ENCODE results near the gene EIF2AK3. TPM values are rescaled to one million over a fixed set of nuclear protein-coding genes. Genes with fewer than 3 reads are reported as not detected.

The EIF2AK3 gene
- total and polyA plus RNA-seq, 4 donors, result 4.0 to 25.3 (median 17.7) TPM

DNA sequence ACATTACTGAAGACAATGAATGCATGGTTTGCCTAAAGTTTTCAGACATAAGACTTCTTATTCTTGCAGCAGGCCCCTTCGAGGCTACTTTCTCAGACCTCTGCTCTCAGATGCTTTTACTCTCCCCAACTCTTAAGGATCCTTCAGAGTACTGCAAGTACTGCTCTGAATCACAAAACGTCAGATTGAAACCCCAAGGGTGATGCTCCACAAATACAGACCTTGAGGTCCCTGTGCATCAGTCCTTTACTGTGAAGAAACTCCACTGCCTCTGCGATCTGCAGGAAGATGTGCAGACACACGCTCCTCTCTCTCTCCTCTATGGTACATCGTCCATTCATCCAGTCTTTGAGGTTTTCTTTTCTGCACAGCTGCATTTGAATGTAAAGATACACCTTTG, 52.8 kb downstream of the EIF2AK3 start:
- H3K4me1 ChIP-seq (ENCODE audit: control insufficient read depth in 1 of 2, insufficient read depth in 2 of 2, low read length in 2 of 2), result peaks cover 0 to 2% of the 10 kb centered on the region in 2 donors
- intact Hi-C loops (cut with DNase I), result no loop called here
- H3K27me3 ChIP-seq (ENCODE audit: control insufficient read depth in 1 of 2, insufficient read depth in 2 of 2, low read length in 1 of 2), result no peaks in the 10 kb centered on the region
- no peak for DNase-seq
- 69 to 74% methylated on average over 5 of the region's 5 CpGs for WGBS, 2 donors
- ATAC-seq (ENCODE audit: low FRiP score), result no peak
- H3K9me3 ChIP-seq (ENCODE audit: control insufficient read depth, low read length), result no peaks in the 10 kb centered on the region
- peaks cover 7 to 11% of the 10 kb centered on the region in 2 donors for H3K36me3 ChIP-seq (ENCODE audit: control insufficient read depth in 1 of 2, insufficient read depth in 2 of 2, low read length in 1 of 2)
- H3K27ac ChIP-seq (ENCODE audit: low read depth in 1 of 2, low read length in 2 of 2), result no peak overlapping the region
- no peak overlapping the region for H3K4me3 ChIP-seq (ENCODE audit: low read length in 2 of 2)

- Histone ChIP-seq H3K27me3 (ENCODE audit: control insufficient read depth in 1 of 2, insufficient read depth in 2 of 2, low read length in 1 of 2) (no peaks in the 10 kb centered on the region), H3K4me3 (ENCODE audit: low read length in 2 of 2) (no peak overlapping the region), H3K9me3 (ENCODE audit: control insufficient read depth, low read length) (no peaks in the 10 kb centered on the region), H3K4me1 (ENCODE audit: control insufficient read depth in 1 of 2, insufficient read depth in 2 of 2, low read length in 2 of 2) (no peaks in the 10 kb centered on the region), H3K36me3 (ENCODE audit: control insufficient read depth in 1 of 2, insufficient read depth in 2 of 2, low read length in 1 of 2) (peaks cover 2 to 4% of the 10 kb centered on the region in 2 donors), H3K27ac (ENCODE audit: low read depth in 1 of 2, low read length in 2 of 2) (no peak overlapping the region)
- intact Hi-C loops (cut with DNase I), result no loop called here
- ATAC-seq (ENCODE audit: low FRiP score) (no peak), DNase-seq (no peak)
- WGBS, 2 donors, result 36 to 51% methylated on average over 3 of the region's 3 CpGs
Measured at GRCh38 chr2:88568179-88568578, 59.1 kb downstream of the EIF2AK3 start.

DNA sequence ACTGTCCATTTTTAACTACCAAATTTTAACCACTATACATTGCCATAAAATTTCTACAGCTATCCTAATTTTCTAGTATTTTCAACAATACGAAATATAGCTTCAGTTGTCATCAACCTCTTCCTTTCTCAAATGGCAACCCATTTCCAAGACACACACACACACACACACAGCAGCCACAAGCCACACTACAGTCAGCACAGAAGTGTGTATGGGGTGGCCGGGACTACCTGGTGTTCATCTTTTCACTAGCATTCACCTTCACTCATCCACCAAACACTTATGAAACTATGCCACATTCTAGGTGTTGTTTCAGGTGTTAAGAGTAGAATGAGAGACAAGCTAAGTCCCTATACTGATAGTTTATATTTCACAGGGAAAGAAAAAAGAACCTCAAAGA, 62.9 kb downstream of the EIF2AK3 start:
- Histone ChIP-seq H3K36me3 (ENCODE audit: control insufficient read depth in 1 of 2, insufficient read depth in 2 of 2, low read length in 1 of 2) (peaks cover 0 to 2% of the 10 kb centered on the region in 2 donors), H3K9me3 (ENCODE audit: control insufficient read depth, low read length) (no peaks in the 10 kb centered on the region), H3K27ac (ENCODE audit: low read depth in 1 of 2, low read length in 2 of 2) (no peak overlapping the region), H3K4me3 (ENCODE audit: low read length in 2 of 2) (no peak overlapping the region), H3K27me3 (ENCODE audit: control insufficient read depth in 1 of 2, insufficient read depth in 2 of 2, low read length in 1 of 2) (no peaks in the 10 kb centered on the region), H3K4me1 (ENCODE audit: control insufficient read depth in 1 of 2, insufficient read depth in 2 of 2, low read length in 2 of 2) (no peaks in the 10 kb centered on the region)
- 86 to 87% methylated on average over 2 of the region's 2 CpGs for whole genome bisulfite sequencing, 2 donors
- intact Hi-C loops (cut with DNase I), result no loop called here
- DNase-seq (no peak), ATAC-seq (ENCODE audit: low FRiP score) (no peak)

- Histone ChIP-seq H3K27ac (ENCODE audit: low read depth in 1 of 2, low read length in 2 of 2) (no peak overlapping the region), H3K27me3 (ENCODE audit: control insufficient read depth in 1 of 2, insufficient read depth in 2 of 2, low read length in 1 of 2) (no peaks in the 10 kb centered on the region), H3K36me3 (ENCODE audit: control insufficient read depth in 1 of 2, insufficient read depth in 2 of 2, low read length in 1 of 2) (peaks cover 0 to 2% of the 10 kb centered on the region in 2 donors), H3K4me3 (ENCODE audit: low read length in 2 of 2) (no peak overlapping the region), H3K4me1 (ENCODE audit: control insufficient read depth in 1 of 2, insufficient read depth in 2 of 2, low read length in 2 of 2) (no peaks in the 10 kb centered on the region), H3K9me3 (ENCODE audit: control insufficient read depth, low read length) (no peaks in the 10 kb centered on the region)
- intact Hi-C loops (cut with DNase I), result no loop called here
- DNase-seq (no peak), ATAC-seq (ENCODE audit: low FRiP score) (no peak)
- WGBS, 2 donors, result 65 to 69% methylated on average over 2 of the region's 2 CpGs
Measured at GRCh38 chr2:88563129-88563528, 64.1 kb downstream of the EIF2AK3 start.

DNA sequence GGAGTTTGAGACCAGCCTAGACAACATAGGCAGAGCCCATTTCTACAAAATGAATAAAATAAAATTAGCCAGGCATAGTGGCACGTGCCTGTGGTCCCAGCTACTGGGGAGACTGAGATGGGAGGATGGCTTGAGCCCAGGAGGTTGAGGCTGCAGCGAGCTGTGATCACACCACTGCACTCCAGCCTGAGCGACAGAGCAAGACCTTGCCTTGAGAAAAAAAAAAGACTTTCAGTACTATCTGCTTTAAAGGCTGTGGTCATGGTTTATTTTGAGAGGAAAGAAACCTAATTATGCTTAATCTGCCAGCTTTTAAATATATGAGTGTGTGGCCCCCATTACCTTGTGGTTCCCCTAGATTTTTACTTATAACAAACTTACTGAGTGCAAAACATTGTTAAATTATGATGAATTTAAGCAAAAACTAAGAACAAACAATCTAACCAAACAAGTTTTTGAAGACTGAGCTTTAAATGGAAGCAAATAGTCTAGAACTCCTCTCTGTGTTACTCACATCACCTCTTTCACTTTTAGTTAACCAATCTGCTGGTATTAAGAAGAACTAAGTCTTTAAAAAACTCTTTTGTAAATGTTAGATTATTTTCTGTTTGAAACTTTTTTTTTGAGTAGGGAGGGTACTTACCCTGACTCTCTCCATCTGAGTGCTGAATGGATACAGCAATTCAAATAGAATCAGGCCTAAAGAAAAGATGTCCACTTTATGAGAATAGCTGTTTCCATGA, 65.4 kb downstream of the EIF2AK3 start:
- 94 to 99% methylated on average over 3 of the region's 3 CpGs for WGBS, 2 donors
- H3K4me1 ChIP-seq (ENCODE audit: control insufficient read depth in 1 of 2, insufficient read depth in 2 of 2, low read length in 2 of 2), result no peaks in the 10 kb centered on the region

DNA sequence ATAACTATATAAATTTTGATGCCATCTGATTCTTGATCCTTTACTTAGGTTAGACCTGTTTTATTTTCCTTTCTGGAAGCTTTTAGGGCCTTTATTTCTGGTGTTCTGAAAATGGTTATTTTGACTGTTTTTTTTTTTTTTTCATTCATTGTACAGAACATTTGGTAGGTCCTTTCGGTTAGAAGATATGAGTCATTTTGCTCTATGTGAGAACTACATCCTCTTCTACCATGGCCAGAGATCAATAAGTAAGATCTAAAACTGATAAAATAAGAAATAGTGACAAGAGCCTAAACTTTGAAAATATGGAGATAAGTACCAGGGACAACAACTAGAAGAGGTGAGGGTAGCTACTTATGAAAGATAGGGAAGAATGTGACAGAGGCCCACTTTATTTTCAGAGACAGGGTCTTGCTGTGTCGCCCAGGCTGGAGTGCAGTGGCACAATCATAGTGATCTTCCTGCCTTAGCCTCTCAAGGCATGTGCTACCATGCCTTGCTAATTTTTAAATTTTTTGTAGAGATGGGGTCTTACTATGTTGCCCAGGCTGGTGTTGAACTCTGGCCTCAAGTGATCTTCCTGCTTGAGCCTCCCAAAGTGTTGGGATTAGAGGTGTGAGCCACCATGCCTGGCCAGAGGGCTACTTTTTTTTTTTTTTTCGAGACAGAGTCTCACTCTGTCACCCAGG, 66.5 kb downstream of the EIF2AK3 start:
- DNase-seq, result no peak
- Histone ChIP-seq H3K27ac (ENCODE audit: low read depth in 1 of 2, low read length in 2 of 2) (no peak overlapping the region), H3K36me3 (ENCODE audit: control insufficient read depth in 1 of 2, insufficient read depth in 2 of 2, low read length in 1 of 2) (peaks cover 0 to 4% of the 10 kb centered on the region in 2 donors), H3K4me3 (ENCODE audit: low read length in 2 of 2) (no peak overlapping the region), H3K9me3 (ENCODE audit: control insufficient read depth, low read length) (no peaks in the 10 kb centered on the region), H3K4me1 (ENCODE audit: control insufficient read depth in 1 of 2, insufficient read depth in 2 of 2, low read length in 2 of 2) (no peaks in the 10 kb centered on the region), H3K27me3 (ENCODE audit: control insufficient read depth in 1 of 2, insufficient read depth in 2 of 2, low read length in 1 of 2) (no peaks in the 10 kb centered on the region)
- ATAC-seq (ENCODE audit: low FRiP score), result no peak
- intact Hi-C loops (cut with DNase I), result no loop called here
- 90 to 96% methylated on average over 3 of the region's 3 CpGs for WGBS, 2 donors

More for the DNA sequence above, 65.4 kb downstream of the EIF2AK3 start:
- Histone ChIP-seq H3K9me3 (ENCODE audit: control insufficient read depth, low read length) (no peaks in the 10 kb centered on the region), H3K4me3 (ENCODE audit: low read length in 2 of 2) (no peak overlapping the region), H3K36me3 (ENCODE audit: control insufficient read depth in 1 of 2, insufficient read depth in 2 of 2, low read length in 1 of 2) (peaks cover 0 to 2% of the 10 kb centered on the region in 2 donors), H3K27me3 (ENCODE audit: control insufficient read depth in 1 of 2, insufficient read depth in 2 of 2, low read length in 1 of 2) (no peaks in the 10 kb centered on the region), H3K27ac (ENCODE audit: low read depth in 1 of 2, low read length in 2 of 2) (no peak overlapping the region)
- no peak for ATAC-seq (ENCODE audit: low FRiP score)
- intact Hi-C loops (cut with DNase I), result no loop called here
- no peak for DNase-seq

GRCh38 chr2:88557290-88557689, 70.0 kb downstream of the EIF2AK3 start:
- Histone ChIP-seq H3K9me3 (ENCODE audit: control insufficient read depth, low read length) (no peaks in the 10 kb centered on the region), H3K36me3 (ENCODE audit: control insufficient read depth in 1 of 2, insufficient read depth in 2 of 2, low read length in 1 of 2) (peaks cover 0 to 5% of the 10 kb centered on the region in 2 donors), H3K4me1 (ENCODE audit: control insufficient read depth in 1 of 2, insufficient read depth in 2 of 2, low read length in 2 of 2) (no peaks in the 10 kb centered on the region), H3K27me3 (ENCODE audit: control insufficient read depth in 1 of 2, insufficient read depth in 2 of 2, low read length in 1 of 2) (no peaks in the 10 kb centered on the region), H3K4me3 (ENCODE audit: low read length in 2 of 2) (no peak overlapping the region), H3K27ac (ENCODE audit: low read depth in 1 of 2, low read length in 2 of 2) (no peak overlapping the region)
- 97 to 100% methylated on average over 1 of the region's 1 CpG for WGBS, 2 donors
- no peak for ATAC-seq (ENCODE audit: low FRiP score)
- intact Hi-C loops (cut with DNase I), result no loop called here
- DNase-seq, result no peak

- H3K27ac ChIP-seq (ENCODE audit: low read depth in 1 of 2, low read length in 2 of 2), result no peak overlapping the region
- ATAC-seq (ENCODE audit: low FRiP score) (no peak), DNase-seq (peak in 1 of 2 donors; percentile 58)
- peaks cover 0 to 5% of the 10 kb centered on the region in 2 donors for H3K36me3 ChIP-seq (ENCODE audit: control insufficient read depth in 1 of 2, insufficient read depth in 2 of 2, low read length in 1 of 2)
- H3K27me3 ChIP-seq (ENCODE audit: control insufficient read depth in 1 of 2, insufficient read depth in 2 of 2, low read length in 1 of 2), result no peaks in the 10 kb centered on the region
- no peaks in the 10 kb centered on the region for H3K4me1 ChIP-seq (ENCODE audit: control insufficient read depth in 1 of 2, insufficient read depth in 2 of 2, low read length in 2 of 2)
- WGBS, 2 donors, result 80 to 86% methylated on average over 7 of the region's 7 CpGs
- intact Hi-C loops (cut with DNase I), result no loop called here
- H3K4me3 ChIP-seq (ENCODE audit: low read length in 2 of 2), result no peak overlapping the region
- H3K9me3 ChIP-seq (ENCODE audit: control insufficient read depth, low read length), result no peaks in the 10 kb centered on the region
Measured at GRCh38 chr2:88556026-88556425, 71.2 kb downstream of the EIF2AK3 start.

- peaks cover 0 to 5% of the 10 kb centered on the region in 2 donors for H3K36me3 ChIP-seq (ENCODE audit: control insufficient read depth in 1 of 2, insufficient read depth in 2 of 2, low read length in 1 of 2)
- ATAC-seq (ENCODE audit: low FRiP score) (no peak), DNase-seq (no peak)
- H3K4me3 ChIP-seq (ENCODE audit: low read length in 2 of 2), result no peak overlapping the region
- no peak overlapping the region for H3K27ac ChIP-seq (ENCODE audit: low read depth in 1 of 2, low read length in 2 of 2)
- no peaks in the 10 kb centered on the region for H3K27me3 ChIP-seq (ENCODE audit: control insufficient read depth in 1 of 2, insufficient read depth in 2 of 2, low read length in 1 of 2)
- no peaks in the 10 kb centered on the region for H3K4me1 ChIP-seq (ENCODE audit: control insufficient read depth in 1 of 2, insufficient read depth in 2 of 2, low read length in 2 of 2)
- H3K9me3 ChIP-seq (ENCODE audit: control insufficient read depth, low read length), result no peaks in the 10 kb centered on the region
- intact Hi-C loops (cut with DNase I), result no loop called here
- 79 to 87% methylated on average over 5 of the region's 5 CpGs for WGBS, 2 donors
Measured at GRCh38 chr2:88554189-88554588, 73.1 kb downstream of the EIF2AK3 start.

All from aorta (tissue), 5 donors.